GM12865 (cell line): ENCODE results near the gene FBXW7.
A peak's percentile ranks its signal among the peaks of the same experiment; 100 is the strongest.

Experiments used
- DNase-seq: peaks from one replicate; pipeline ENCODE4 v3.0.0; 2010; ENCODE audit warnings: low read depth
- H3K4me3 ChIP-seq: 2 replicates; pipeline ENCODE4 v1.5.1; 2011; ENCODE audit warnings: mild to moderate bottlenecking, low read depth, low read length, control low read depth
- TF ChIP-seq, protein P1 (sequence below): IDR thresholded peaks from 2 replicates; pipeline ENCODE4 v1.5.1; 2011; ENCODE audit warnings: low read length, control low read depth, low read depth, inconsistent platforms; ENCODE audit not compliant: insufficient read depth; ENCODE audit errors: missing control alignments

The FBXW7 gene

DNA sequence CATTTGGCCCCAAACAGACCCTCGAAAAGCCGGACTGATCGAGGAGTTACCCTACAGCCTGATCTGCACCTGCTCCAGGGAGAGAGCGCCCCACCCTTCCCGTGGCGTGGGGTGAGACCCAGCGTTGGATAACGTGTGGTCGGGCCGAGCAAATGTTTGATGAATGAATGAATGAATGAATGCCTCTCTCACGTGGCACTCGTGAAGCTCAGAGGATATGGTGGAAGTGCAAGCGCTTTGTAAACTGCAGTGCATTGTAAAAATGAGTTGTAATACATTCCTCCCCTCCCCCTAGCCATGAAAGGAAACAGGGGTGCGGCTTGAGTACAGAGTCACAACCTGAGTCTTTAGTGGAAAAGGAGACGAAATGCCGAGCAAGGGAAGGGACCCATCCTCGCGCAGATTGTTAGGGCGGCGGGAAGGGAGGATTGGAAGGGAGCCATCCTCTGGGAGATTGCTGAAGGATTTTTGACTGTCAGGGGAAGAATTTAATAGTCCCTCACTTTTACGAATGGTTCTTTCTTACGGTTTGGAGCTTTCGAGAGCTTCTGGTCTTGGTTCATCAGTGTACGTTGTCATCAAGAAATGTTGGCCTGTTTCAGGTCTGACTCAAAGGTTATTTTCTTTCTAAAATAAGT is 772 bp upstream of the FBXW7 start:
- TF ChIP-seq, protein P1, sequence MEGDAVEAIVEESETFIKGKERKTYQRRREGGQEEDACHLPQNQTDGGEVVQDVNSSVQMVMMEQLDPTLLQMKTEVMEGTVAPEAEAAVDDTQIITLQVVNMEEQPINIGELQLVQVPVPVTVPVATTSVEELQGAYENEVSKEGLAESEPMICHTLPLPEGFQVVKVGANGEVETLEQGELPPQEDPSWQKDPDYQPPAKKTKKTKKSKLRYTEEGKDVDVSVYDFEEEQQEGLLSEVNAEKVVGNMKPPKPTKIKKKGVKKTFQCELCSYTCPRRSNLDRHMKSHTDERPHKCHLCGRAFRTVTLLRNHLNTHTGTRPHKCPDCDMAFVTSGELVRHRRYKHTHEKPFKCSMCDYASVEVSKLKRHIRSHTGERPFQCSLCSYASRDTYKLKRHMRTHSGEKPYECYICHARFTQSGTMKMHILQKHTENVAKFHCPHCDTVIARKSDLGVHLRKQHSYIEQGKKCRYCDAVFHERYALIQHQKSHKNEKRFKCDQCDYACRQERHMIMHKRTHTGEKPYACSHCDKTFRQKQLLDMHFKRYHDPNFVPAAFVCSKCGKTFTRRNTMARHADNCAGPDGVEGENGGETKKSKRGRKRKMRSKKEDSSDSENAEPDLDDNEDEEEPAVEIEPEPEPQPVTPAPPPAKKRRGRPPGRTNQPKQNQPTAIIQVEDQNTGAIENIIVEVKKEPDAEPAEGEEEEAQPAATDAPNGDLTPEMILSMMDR = no peak
- H3K4me3 ChIP-seq = peak overlapping the region; percentile 56

DNA sequence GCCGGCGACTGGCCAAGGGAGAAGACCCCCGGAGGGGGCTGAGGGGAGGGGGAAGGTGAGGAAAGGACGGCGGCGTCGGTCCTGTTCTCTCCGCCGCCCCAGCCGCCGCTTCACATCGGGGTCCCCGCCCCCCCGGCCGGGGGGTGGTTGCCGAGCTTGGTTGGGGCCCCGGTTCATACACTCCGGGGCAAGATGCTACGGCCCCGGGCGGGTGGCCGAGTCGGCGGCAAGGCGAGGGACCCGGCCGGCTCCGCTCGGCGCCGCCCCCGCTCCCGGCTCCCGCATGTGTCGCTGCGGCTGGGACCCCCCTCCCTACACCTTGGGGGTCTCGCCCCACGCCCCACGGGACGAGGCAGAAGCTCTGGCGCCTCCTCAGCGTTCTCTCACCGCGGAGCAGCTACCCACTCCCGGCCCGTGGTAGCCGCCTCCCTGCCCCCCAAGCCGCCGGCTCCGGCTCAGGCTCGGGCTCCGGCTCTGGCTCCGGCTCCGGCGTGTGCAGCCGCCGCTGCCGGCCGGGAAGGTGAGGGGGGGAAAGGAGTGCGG is 461 bp downstream of the FBXW7 start:
- TF ChIP-seq, protein P1 = no peak
- peak overlapping the region; percentile 66 for H3K4me3 ChIP-seq
- no peak for DNase-seq

More for the DNA sequence above, 772 bp upstream of the FBXW7 start:
- peak; percentile 76 for DNase-seq

DNA sequence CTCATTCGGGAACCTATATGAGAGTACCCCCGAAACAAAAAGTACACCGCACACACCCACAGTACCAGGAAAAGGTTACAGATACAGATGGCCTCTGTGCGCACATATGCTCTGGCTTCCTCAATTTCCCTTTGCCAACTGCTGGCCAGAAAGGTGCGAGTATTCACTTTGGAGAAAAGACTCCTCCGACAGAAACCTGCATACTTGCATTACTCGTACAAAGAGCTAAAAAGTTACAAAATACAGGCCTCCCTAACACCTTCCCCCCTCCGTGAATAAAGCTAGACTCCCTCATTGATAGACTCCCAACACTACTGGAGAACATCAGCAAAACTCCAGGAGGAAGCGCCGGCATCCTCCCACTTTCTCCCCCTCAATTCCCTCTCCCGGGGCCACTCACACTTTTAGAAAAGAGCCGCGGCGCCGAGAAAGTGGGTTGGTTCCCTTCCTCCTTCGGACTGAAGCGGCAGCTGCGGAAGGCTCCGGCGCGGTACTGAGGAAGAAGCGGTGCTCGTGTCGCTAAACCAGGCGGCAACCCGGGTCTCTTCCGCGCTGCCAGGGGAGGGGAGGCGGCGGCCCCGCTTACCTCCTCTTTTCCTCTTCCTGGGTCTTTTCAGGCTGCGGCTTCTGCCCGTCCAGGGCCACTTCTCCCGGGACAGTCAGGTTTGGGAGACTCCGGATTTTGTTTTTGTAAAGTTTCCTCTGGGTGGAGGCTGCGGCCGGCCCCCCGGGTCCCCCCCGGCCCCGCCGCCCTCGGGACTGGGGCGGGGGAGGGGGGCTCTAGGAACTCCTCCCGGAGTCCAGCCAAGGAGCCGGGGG is 1.1 kb downstream of the FBXW7 start:
- DNase-seq = peak; percentile 57
- TF ChIP-seq, protein P1 = no peak

DNA sequence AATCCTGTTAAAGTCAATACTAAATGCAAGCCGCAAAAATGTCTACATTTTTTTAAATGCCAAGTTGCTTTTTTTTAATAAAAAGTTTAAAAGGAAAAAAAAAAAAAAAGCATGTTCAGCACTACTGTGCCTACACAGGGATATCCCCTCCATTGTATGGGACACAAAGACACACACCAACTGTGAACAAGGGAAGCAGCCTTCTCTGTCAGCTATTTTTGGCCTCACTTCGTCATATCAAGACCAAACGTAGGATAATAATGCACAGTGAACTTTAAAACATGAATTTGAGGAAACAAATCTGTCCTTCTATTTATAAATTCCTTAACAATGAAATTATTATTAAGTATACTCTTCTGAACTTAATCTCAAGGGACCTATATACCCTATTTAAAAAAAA is 4.4 kb downstream of the FBXW7 start:
- peak overlapping the region; percentile 66 for H3K4me3 ChIP-seq
- TF ChIP-seq, protein P1 = no peak
- DNase-seq = peak; percentile 37

More for the DNA sequence above, 1.1 kb downstream of the FBXW7 start:
- peak overlapping the region; percentile 66 for H3K4me3 ChIP-seq

DNA sequence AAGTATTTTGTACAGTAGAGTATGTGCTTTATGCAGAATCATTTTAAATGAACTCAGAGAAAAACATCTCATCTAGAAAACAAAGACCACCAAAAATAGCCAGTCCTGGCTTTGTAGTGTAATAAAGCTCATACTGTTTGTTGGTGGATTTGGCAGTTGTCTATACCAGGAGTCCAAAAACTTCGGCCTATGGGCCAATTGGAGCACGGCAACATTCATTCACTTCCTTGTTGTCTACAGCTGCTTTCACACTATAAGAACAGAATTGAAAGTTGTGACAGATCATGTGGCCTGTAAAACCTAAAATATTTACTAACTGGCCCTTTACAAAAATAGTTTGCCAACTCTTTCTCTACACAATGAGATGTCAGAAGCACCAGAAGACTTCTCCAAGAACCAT is 5.3 kb downstream of the FBXW7 start:
- DNase-seq = peak; percentile 55
- H3K4me3 ChIP-seq = peak overlapping the region; percentile 66; the same call in 1 of the 2 replicates
- TF ChIP-seq, protein P1 = no peak

DNA sequence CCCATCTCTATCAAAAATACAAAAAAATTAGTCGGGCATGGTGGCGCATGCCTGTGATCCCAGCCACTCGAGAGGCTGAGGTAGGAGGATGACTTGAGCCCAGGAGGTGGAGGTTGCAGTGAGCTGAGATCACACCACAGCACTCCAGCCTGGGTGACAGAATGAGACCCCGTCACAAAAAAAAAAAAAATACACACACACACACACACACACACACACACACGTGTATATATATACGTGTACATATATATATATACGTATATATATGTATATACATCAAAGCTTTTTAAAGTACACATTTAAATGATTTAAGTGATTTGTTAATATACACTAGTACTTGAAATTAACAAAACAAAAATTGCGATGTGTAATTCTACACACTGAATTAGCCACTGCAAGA is 6.0 kb downstream of the FBXW7 start:
- no peak for DNase-seq
- TF ChIP-seq, protein P1 = no peak
- no peak overlapping the region for H3K4me3 ChIP-seq

DNA sequence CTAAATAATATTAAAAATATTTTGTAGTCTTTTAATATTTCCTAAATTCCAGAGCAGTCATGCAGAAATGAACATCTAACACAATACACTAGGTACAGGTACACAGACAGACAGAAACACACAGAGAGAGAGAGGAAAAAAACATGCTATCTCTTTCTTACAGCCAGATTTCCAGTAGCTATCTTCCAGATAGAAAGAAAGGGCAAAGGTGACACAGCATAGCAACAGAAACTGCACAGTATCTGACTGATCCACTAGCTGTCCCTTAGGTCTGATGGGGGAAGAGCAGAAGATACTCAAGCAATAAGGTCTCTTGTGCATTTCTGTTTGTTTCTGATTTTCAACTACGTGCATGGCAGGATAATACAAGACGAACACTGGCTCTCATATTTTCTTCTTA is 7.8 kb downstream of the FBXW7 start:
- peak; percentile 23 for DNase-seq
- no peak overlapping the region for H3K4me3 ChIP-seq
- TF ChIP-seq, protein P1 = no peak
